Kidney glomerular epithelial cell (primary cell): Measurements from ENCODE around the gene NCKAP1.
"Not testable (repeated sequence)": the region's sequence is repeated elsewhere in the genome, so short reads cannot be mapped to it uniquely, and the experiment has no call there.

Source experiments
- DNase-seq: peaks from one replicate; lab custom pipeline; 2025; lab: John Stamatoyannopoulos, UW

NCKAP1 gene

DNA sequence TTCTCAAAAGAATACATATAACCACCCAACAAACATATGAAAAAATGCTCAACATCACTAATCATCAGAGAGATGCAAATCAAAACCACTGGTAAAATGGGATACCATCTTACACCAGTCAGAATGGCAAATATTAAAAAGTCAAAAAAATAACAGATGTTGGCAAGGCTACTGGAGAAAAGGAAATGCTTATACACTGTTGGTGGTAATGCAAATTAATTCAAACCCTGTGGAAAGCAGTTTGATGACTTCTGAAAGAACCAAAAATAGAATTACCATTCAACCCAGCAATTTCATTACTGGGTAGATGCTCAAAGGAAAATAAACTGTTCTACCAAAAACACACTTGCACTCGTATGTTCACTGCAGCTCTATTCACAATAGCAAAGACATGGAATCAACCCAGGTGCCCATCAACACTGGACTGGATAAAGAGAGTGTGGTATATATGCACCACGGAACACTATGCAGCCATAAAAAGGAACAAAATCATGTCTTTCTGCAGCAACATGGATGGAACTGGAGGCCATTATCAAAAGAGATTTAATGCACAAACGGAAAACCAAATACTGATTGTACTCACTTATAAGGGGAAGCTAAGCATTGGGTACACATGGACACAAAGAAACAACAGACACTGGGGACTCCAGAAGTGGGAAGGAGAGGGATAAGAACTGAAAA lies 38.8 kb downstream of the NCKAP1 start:
- no peak for DNase-seq

DNA sequence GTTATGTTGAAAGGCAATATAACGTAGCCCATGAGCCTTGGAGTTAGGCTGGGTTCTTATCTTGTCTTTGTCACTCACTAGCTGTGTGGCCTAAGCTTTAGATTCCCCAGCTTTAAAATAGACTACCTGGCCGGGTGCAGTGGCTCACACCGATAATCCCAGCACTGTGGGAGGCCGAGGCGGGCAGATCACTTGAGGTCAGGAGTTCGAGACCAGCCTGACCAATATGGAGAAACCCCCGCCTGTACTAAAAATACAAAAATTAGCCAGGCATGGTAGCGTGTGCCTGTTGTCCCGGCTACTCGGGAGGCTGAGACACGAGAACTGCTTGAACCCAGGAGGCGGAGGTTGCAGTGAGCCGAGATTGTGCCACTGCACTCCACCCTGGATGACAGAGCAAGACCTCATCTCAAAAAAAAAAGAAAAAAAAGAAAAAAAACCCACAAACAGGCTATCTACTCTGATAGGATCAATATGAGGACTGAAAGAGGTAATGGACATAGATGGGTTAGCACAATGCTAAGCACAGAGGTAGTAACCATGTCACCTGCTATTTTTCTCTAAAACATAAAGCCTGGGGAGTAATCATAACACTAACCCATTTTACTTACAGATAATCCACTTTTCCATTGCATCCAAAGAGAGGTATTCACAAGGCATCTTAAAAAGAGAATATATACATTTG lies 43.9 kb downstream of the NCKAP1 start:
- no peak for DNase-seq

DNA sequence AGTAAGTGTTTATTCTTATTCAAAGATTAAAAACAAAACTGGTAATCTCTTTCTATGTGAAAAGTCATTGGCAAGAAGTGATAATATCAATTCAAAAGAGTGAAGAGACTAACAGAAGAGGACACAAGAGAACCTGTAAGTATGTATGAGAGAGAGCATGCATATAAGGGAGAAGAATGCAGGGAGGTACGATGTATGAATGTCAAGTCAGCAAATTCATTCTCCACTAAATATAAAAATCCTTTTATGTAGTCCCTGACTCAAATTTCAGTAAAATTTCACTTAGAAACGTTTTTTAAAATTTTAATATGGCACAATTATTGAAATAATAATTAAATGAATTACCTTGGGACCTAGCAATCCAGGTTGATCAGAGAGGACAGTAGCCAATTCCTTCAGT lies 55.3 kb downstream of the NCKAP1 start:
- no peak for DNase-seq

DNA sequence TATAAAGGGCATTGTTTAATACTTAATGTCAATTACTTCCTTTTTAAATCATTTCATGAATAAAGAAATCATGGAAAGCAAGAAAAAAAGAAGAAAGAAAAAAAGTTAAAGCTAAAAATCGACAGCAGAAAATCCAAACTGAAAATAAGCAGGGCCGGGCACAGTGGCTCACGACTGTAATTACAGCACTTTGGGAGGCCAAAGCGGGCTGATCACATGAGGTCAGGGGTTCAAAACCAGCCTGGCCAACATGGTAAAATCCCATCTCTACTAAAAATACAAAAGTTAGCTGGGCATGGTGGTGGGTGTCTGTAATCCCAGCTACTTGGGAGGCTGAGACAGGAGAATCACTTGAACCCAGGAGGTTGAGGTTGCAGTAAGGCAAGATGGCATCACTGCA lies 56.8 kb downstream of the NCKAP1 start:
- DNase-seq = not testable (repeated sequence)

DNA sequence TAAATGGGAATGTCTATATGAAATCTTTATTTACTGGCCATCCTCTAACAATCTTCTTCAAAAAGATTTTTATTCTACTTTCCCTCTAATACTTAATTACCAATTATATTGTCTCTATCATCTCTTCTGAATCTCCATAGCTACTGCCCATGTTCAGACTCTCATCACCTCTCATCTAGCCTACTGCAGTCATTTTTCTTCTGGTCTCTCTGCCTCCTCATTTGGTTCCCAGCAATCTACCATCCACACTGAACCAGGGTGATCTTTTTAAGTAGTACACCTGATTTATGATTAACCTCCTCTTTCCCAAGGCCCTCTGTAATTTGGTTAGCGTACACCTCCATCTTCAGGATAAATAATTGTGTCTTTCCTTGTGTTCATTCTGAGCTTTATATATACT lies 57.6 kb downstream of the NCKAP1 start:
- DNase-seq = no peak

DNA sequence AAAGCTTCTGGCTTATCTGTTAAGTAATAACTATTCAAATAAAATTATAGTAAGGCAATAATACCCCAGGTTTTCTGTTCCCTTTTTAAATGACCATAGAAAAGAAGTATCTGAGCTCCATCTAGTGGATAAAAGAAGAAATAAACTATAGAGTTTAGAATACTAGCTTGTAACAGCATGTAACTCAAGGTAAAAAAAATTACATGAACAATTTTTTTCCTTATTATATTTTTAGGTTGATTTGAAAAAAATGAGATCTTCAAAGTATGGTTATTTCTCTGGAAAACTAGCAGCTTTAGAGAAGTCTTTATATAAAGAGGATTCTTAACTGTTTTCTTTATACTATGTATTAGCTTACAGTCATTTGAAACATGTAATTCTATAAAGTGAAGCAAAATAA lies 58.1 kb downstream of the NCKAP1 start:
- DNase-seq = peak; percentile 65

DNA sequence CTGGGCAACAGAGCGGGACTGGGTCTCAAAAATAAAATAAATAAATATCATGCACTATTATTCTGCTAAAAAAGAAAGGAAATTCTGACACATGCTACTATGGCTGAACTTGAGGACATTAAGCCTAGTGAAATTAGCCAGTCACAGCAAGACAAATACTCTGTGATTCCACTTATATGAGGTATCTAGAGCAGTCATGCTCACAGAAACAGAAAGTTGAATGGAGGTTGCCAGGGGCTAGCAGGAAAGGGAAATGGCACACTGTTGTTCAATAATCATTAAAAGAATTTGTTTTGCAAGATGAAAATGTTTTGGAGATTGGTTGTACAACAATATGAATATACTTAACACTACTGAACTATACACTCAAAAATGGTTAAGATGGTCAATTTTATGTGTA lies 60.8 kb downstream of the NCKAP1 start:
- no peak for DNase-seq

DNA sequence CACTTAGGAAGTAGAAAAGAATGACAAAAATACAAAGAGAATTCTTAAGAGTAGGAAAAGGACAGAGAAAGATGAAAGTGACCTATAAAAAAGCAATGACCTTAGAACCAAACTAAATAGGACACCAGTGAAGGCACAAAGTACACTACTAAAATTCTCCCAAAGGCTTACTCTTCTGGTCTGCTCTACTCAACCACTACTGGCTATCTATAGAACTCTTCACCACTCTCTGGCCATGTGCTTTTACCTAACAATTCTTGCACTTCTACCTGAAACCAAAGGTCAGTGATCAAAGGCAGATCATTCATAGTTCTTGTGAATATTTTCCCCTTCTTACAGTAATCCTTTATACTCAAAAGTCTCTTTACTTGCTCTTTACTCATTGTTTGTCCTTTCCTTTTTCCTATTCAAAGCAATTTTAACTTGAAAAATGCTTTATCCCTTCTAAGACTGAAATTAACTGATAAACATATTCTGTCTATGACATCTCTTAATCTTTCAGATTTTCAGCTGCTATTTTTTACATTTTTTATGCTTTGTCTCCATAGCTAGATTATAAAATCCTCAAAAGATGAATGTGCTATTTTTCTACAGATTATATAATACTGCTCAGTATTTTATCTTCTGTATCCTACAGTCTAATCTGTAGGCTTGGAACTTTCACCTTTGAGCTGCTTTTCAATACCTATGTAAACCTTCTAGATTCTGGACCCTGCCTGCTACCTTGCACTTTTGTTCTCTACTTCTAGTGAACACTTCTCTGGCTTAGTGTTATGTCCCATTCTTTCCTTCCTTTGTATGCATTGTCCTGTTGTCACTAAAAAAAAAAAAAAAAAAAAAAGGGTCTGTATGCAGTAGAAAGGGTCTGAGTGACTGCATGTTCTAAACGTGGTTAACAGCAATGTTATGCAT lies 64.6 kb downstream of the NCKAP1 start:
- DNase-seq = no peak

DNA sequence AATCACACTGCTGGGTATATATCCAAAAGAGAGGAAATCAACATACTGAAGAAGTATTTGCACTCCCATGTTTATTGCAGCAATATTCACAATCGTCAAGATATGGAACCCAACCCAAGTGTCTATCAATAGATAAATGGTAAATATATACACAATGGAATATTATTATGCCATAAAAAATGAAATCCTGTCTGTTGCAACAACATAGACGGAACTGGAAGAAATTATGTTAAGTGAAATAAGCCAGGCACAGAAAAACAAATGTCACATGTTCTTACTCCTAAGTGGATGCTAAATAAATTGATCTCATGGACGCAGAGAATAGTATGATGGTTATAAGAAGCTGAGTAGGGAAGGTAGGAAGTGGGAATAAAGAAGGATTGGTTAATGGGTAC lies 65.7 kb downstream of the NCKAP1 start:
- no peak for DNase-seq

DNA sequence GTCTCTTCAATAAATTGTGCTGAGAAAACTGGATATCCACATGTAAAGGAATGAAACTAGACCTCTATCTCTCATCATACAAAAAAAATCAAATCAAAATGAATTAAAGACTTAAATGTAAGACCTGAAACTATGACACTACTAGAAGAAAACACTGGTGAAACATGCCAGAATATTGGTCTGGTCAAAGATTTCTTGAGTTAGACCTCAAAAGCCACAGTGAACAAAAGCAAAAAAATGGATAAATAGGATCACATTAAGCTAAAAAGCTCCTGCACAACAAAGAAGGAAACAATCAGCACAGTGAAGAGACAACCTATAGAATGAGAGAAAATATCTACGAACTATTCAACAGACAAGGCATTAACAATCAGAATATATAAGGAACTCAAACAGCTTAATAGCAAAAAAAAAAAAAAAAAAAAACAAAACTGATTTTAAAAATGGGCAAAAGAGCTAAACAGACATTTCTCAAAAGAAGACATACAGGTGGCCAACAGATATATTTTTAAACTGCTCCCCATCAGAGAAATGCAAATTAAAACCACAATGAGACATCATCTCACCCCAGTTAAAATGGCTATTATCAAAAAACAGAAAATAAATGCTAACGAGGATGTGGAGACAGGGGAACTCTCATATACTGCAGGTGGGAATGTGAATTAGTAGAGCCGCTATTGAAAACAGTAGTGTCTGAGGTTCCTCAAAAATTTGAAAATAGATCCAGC lies 66.3 kb downstream of the NCKAP1 start:
- DNase-seq = no peak

DNA sequence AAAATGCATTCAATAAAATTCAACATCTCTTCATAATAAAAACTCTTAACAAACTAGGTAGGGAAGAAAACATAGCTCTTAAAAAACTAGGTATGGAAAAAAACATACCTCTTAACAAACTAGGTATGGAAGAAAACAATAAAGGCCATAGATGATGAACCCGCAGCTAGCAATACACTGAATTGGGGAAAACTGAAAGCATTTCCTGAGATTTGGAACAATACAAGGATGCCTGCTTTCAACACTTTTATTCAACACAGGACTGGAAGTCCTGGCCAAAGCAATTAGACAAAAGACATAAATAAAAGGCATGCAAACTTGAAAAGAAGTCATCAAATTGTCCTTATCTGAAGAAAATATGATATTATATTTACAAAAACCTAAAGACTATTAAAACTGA lies 67.8 kb downstream of the NCKAP1 start:
- DNase-seq = no peak

DNA sequence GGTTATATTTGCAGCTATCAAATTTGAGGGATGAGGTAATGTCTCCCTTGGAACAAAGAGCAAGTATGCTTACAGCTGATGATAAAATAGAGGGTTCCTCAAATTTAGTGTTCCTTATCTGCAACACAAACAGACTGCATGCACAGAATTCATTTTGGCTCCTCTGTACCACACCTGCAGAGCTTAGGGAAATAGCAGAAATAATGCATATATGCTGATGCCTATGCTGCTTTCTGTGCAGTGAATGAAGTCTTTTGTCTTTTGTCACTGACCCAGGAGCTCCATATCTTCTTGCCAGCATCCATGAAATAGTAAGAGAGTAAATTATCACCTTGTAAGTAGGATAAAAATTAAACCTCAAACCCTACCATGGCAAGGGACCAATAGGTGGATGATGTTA lies 69.8 kb downstream of the NCKAP1 start:
- no peak for DNase-seq

DNA sequence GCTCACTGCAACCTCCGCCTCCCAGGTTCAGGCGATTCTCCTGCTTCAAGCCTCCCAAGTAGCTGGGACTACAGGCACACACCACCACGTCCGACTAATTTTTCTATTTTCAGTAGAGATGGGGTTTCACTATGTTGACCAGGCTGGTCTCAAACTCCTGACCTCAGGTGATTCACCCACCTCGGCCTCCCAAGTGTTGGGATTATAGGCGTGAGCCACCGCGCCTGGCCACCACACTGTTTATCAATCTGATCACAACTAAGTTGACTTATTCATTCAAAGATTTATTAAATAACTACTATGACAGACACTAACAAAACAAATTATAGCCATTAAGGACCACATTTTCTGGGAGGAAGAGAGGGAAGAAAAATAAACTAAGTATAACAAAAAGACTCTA lies 71.9 kb downstream of the NCKAP1 start:
- not testable (repeated sequence) for DNase-seq

DNA sequence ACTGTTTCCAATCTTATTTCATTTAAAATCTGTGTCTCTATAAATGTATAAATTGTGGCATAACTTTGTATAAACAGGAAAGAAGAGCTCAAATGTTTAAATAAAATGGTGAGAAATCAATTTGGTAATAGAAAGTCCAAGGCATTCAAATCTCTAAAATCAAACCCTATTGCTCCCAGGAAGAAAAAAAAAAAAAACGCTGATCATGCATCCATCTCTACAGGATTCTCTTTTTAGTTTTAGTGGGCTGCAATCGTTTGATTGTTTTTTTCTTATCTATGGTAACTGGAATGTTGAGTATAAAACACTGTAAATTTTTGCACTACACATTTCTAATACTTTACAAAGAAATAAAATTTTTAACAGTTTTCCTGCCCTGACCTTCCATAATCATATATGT lies 75.6 kb downstream of the NCKAP1 start:
- no peak for DNase-seq

DNA sequence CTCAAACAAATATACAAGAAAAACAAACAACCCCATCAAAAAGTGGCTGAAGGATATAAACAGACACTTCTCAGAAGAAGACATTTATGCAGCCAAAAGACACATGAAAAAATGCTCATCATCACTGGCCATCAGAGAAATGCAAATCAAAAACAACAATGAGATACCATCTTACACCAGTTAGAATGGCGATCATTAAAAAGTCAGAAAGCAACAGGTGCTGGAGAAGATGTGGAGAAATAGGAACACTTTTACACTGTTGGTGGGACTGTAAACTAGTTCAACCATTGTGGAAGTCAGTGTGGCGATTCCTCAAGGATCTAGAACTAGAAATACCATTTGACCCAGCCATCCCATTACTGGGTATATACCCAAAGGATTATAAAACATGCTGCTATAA lies 77.4 kb downstream of the NCKAP1 start:
- DNase-seq = not testable (repeated sequence)

DNA sequence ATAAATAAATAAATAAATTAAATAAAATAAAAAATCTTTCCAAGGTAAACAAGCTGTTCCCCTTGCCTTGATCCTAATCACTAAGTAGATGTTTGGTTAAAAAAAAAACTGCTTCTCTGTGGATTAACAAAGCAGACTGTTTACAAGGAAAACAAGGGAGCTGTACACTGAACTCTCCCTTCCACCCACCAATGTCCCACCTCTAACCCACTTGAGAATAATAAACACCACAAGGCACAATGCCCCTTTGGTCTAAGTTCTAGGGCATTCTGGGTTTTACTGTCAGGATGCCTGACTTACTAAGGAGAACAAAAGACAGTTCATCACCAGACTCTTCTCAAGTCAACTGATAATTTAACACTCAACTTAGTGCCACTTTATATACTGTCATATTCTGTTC lies 83.5 kb downstream of the NCKAP1 start:
- no peak for DNase-seq

DNA sequence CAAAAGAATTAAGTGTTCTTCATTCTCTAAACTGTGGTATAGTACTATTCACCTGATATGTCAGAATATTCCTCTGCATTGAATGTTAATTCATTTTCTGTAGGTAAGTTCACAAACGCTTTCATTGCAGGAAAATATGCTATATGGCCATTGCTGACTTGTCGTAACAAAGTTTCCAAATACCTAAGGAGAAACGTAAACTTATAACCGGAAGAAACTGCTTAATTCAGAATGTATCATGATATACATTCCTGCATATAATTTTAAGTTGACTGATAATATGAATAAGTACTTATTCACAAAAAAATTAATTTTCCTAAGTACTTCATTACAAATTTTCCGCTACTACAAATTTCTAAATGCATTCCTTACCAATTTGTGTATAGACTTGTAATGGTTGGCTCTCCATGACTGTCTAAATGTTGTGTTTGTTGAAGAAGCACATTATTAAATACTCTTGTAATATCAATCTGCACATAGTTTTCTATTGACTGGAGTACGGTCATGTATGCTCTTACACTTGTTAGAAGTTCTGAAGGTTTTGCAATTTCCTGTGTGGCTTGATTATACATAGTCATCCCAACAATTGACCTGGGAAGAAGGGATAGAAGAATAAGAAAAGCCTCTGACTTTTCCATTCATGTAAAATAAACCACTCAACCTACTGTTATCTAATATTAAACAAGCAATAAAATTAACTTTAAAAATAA lies 85.4 kb downstream of the NCKAP1 start:
- DNase-seq = no peak

DNA sequence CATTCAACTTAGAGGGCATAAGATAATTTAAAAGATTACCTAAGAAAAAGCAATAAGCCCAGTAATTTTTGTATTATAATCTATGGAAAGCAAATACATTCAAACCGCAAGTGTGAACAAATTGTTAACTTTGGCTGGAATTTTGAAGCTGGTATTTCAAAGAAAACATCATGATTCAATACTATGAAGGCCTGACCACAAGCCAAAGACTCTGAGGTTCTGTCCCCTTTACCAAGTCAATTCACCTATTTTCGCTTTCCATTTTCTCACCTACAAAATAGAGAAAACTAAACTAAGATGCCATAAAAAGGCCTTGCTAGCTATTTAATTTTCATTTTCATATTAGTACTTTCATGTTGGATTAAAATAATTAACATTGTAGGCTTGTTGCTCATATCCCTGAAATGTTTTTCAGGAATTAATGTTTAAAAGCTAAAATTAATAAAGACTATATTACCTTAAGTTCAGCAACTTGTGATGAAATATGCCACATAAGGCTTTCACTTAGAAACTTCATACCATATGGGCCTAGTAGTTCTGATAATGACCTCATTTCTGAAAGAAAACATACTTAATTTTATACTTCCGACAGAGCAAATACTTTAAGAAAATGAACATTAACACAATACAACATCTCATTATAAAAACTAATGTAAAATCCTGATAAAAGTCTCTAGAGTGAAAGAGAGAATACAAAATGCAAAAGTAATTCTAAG lies 86.2 kb downstream of the NCKAP1 start:
- no peak for DNase-seq

DNA sequence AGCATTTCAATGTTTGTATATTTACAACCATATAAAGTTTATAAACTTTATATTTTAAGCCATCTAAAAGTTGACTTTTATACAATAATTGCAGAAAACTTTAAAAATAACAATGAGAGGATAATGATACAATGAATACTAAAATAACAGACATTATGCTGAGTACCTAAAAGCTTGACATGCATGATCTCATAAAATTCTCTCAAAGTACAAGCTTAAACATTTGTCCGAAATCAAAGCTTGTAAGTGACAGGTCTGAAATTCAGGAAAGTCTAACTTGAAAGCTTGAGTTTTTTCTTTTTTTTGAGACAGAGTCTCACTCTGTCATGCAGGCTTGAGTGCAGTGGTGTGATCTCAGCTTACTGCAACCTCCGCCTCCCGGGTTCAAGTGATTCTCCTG lies 87.7 kb downstream of the NCKAP1 start:
- DNase-seq = no peak

DNA sequence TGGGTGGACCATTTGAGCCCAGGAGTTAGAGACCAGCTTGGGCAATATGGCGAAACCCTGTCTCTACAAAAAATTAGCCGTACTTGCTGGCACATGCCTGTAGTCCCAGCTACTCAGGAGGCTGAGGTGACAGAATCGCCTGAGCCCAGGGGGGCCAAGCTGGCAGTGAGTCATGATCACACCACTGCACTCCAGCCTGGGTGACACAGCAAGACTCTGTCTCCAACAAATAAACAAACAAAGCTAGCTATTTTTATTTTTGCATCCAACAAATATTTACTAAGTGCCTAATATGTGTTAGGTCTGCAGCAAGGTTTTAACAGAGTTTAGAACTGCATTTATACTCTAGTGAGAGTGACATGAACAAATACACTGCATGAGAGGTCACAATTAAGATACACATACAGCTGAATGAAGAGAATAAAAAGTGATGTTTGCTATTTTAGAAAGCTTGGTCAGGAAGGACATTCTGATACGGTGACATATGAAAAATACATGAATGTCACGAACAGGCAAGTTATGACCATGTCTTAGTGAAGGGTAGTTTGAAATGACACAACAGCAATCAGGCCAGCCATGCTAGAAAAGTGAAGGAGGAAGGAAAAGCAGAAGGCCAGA lies 88.6 kb downstream of the NCKAP1 start:
- DNase-seq = no peak

DNA sequence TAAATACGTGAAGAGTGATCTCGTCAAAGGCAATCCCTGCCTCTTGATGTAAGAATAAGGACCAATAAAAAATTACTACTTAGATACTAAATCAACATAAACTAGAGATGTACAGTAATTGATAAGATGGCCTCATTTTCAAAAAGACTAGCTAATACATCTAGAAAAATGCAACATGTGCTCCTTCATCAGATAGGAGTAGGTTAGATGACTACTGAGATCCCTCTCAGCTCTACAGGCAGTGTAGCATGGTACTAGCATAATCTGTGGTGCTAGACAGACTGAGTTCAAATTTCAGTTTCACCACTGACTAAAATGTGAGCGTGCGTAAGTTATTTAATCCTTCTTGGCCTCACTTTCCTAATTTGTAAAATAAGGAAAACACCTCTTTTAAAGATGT lies 89.2 kb downstream of the NCKAP1 start:
- DNase-seq = no peak
